ENCODE measurements around the gene SMG9. TPM values are rescaled to one million over a fixed set of nuclear protein-coding genes. Genes with fewer than 3 reads are reported as not detected.
"Not testable (repeated sequence)": the region's sequence is repeated elsewhere in the genome, so short reads cannot be mapped to it uniquely, and the experiment has no call there.

SMG9 gene
- total RNA-seq, 1 donor from 2014 or later = 87.6 TPM

DNA sequence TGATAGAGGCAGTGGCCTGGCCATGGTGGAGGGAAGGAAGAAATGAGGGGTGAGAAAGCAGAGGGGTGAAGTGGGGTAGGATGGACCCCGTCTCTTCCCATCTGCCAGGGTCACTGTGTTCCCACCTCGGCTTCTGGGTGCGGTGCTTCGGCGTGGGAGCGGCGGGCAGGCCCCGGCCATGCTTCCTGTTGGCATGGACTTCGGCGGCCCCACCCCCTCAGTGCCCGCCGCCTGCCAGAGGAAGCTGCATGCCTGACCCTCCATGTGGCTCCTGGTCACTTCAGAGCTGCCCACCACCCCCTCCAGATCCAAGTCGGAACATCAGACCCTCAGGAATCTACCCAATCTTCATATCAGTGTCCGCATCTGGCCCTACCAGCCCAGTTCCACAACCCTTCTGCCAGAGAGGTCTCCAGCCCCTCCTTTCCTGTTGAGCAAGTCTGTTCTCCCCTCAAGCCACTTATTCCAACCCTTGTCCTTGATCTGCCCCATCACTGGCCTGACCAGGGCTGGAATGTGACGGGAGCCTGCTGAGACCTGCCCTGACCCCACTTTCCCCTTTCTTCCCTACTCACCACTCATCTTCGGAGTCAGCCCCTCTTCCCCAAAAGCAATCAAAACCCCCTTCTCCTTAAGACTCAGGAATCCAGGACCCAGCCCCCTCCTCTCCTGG, 24.5 kb upstream of the SMG9 start:
- Mint-ChIP-seq H3K9me3 (no peaks in the 10 kb centered on the region), H3K4me3 (no peak overlapping the region), H3K27me3 (ENCODE audit: low read depth) (peaks cover 34% of the 10 kb centered on the region), H3K4me1 (peaks cover 68% of the 10 kb centered on the region), H3K27ac (ENCODE audit: unreplicated experiment) (no peak overlapping the region), H3K36me3 (ENCODE audit: low read depth) (no peaks in the 10 kb centered on the region)
- TF ChIP-seq, protein P1, sequence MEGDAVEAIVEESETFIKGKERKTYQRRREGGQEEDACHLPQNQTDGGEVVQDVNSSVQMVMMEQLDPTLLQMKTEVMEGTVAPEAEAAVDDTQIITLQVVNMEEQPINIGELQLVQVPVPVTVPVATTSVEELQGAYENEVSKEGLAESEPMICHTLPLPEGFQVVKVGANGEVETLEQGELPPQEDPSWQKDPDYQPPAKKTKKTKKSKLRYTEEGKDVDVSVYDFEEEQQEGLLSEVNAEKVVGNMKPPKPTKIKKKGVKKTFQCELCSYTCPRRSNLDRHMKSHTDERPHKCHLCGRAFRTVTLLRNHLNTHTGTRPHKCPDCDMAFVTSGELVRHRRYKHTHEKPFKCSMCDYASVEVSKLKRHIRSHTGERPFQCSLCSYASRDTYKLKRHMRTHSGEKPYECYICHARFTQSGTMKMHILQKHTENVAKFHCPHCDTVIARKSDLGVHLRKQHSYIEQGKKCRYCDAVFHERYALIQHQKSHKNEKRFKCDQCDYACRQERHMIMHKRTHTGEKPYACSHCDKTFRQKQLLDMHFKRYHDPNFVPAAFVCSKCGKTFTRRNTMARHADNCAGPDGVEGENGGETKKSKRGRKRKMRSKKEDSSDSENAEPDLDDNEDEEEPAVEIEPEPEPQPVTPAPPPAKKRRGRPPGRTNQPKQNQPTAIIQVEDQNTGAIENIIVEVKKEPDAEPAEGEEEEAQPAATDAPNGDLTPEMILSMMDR (conservative IDR thresholded peaks at IDR 0.05) = no peak
- DNase-seq (ENCODE audit: low read depth, low spot score) = no peak

DNA sequence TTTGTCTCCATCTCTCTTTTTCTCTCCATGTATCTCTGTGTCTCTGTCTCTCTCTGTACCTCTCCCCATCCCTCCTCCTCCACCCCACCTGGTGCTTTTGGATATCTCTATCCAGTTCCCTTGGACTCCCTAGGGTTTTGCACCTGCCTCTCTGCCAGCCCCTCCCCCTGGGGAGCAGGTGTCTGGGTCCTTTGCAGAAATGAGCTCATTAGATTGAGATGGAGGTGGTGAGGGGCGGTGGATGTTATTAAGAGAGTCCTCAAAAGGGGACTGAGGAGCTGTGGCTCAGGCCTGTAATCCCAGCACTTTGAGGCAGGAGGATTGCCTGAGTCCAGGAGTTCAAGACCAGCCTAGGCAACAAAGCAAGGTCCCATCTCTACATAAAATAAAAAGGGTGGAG, 23.9 kb upstream of the SMG9 start:
- peak overlapping the region; percentile 96 for H3K27ac Mint-ChIP-seq (ENCODE audit: unreplicated experiment)
- no peaks in the 10 kb centered on the region for H3K9me3 Mint-ChIP-seq
- H3K4me3 Mint-ChIP-seq = peak overlapping the region; percentile 25
- no peak for DNase-seq (ENCODE audit: low read depth, low spot score)
- no peaks in the 10 kb centered on the region for H3K36me3 Mint-ChIP-seq (ENCODE audit: low read depth)
- TF ChIP-seq, protein P1 (conservative IDR thresholded peaks at IDR 0.05) = no peak
- peaks cover 63% of the 10 kb centered on the region for H3K4me1 Mint-ChIP-seq
- H3K27me3 Mint-ChIP-seq (ENCODE audit: low read depth) = peaks cover 39% of the 10 kb centered on the region

DNA sequence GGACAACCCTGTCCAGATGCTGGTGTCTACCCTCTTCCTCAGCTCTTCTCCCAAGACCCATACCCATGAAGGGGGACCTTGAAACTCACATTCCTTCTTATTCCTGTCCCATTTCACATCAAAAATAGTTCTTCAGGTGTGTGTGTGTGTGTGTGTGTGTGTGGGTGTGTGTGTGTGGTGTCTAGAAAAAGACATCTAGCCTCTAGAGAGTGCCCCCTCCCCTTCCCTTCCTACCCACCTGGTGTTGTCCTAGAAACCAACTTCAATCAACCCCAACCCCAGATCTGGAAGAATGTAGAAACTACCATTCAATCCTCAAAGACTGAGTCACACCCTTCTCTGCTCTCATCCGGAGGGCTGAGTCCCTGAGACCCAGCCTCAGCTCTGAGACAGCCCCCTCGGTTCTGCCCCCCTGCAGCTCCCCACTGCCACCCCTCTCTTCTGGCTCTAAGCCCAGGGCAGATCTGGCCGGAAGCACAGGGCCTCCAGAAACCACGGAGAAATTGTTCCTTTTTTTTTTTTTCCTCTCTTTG, 22.5 kb upstream of the SMG9 start:
- no peak for DNase-seq (ENCODE audit: low read depth, low spot score)
- Mint-ChIP-seq H3K9me3 (no peaks in the 10 kb centered on the region), H3K27ac (ENCODE audit: unreplicated experiment) (peak overlapping the region; percentile 96), H3K4me3 (peak overlapping the region; percentile 68), H3K4me1 (peaks cover 59% of the 10 kb centered on the region), H3K27me3 (ENCODE audit: low read depth) (peaks cover 49% of the 10 kb centered on the region), H3K36me3 (ENCODE audit: low read depth) (no peaks in the 10 kb centered on the region)
- TF ChIP-seq, protein P1 (conservative IDR thresholded peaks at IDR 0.05) = no peak

DNA sequence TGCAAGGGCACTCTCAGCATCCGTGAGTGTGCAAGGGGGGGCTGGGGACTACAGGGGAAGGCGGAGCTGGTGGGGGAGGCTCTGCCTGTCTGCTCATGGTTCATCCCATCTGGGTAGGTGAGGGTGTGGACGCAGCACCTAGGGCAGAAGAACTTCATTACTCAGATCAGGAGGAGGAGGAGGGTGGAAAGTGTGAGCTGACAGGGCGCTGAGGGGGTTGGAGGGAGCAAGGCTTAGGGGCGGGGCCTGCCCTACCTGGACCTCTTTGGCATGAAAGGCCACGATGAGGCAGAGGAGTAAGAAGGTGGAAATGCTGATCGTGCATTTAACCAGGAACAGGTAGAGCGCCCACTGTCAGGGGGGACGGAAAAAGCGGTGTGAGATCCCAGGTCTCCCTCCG, 21.5 kb upstream of the SMG9 start:
- Mint-ChIP-seq H3K4me1 (peaks cover 53% of the 10 kb centered on the region), H3K27me3 (ENCODE audit: low read depth) (peaks cover 54% of the 10 kb centered on the region), H3K9me3 (no peaks in the 10 kb centered on the region), H3K36me3 (ENCODE audit: low read depth) (no peaks in the 10 kb centered on the region), H3K27ac (ENCODE audit: unreplicated experiment) (no peak overlapping the region), H3K4me3 (no peak overlapping the region)
- TF ChIP-seq, protein P1 (conservative IDR thresholded peaks at IDR 0.05) = no peak
- DNase-seq (ENCODE audit: low read depth, low spot score) = no peak

DNA sequence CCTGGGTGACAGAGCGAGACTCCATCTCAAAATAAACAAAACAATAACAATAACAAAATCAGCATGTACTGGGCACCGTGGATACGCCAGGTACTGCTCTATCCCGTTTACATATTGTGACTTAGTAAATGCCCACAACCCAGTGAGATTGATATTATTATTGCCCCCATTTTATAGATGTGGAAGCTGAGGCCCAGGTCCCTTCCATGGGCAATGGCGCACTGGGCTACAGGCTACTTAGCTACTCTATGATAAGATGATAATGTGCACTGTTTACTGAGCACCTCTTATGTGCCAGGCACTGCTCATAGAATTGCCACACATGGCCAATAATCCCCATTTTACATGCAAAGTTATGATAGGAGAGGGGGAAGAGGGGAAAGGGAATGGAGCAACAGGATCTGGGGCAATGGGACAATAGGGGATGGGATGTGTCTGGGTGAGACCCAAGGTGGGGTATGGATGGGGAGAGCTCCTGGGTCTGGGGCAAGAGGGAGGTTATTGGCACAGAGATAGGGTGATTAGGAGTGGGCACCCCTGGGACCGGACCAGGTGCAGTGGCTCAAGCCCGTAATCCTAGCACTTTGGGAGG, 20.6 kb upstream of the SMG9 start:
- H3K4me3 Mint-ChIP-seq = peak overlapping the region; percentile 19
- no peak for DNase-seq (ENCODE audit: low read depth, low spot score)
- H3K27me3 Mint-ChIP-seq (ENCODE audit: low read depth) = peaks cover 63% of the 10 kb centered on the region
- H3K27ac Mint-ChIP-seq (ENCODE audit: unreplicated experiment) = peak overlapping the region; percentile 27
- no peaks in the 10 kb centered on the region for H3K9me3 Mint-ChIP-seq
- TF ChIP-seq, protein P1 (conservative IDR thresholded peaks at IDR 0.05) = no peak
- no peaks in the 10 kb centered on the region for H3K36me3 Mint-ChIP-seq (ENCODE audit: low read depth)
- peaks cover 48% of the 10 kb centered on the region for H3K4me1 Mint-ChIP-seq

DNA sequence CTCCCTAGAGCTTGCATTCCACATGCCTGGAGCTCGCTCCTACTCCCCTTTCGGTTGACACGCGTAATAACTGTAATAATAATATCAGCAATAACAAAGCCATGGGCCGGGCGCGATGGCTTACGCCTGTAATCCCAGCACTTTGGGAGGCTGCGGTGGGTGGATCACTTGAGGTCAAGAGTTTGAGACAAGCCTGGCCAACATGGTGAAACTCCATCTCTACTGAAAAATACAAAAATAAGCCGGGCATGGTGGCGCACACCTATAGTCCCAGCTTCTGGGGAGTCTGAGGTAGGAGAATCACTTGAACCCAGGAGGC, 20.1 kb upstream of the SMG9 start:
- not testable (repeated sequence) for DNase-seq (ENCODE audit: low read depth, low spot score); H3K9me3 Mint-ChIP-seq; H3K27ac Mint-ChIP-seq (ENCODE audit: unreplicated experiment); H3K36me3 Mint-ChIP-seq (ENCODE audit: low read depth); H3K4me3 Mint-ChIP-seq
- H3K4me1 Mint-ChIP-seq = peaks cover 46% of the 10 kb centered on the region
- peaks cover 68% of the 10 kb centered on the region for H3K27me3 Mint-ChIP-seq (ENCODE audit: low read depth)

Measured in neural crest cell (in vitro differentiated cells).